Measurements from ENCODE around the gene UTS2R.

- no peak for TF ChIP-seq EZH2 (IDR thresholded peaks at IDR 0.05; ENCODE audit: borderline replicate concordance, low read length)
- TF ChIP-seq, protein P1, sequence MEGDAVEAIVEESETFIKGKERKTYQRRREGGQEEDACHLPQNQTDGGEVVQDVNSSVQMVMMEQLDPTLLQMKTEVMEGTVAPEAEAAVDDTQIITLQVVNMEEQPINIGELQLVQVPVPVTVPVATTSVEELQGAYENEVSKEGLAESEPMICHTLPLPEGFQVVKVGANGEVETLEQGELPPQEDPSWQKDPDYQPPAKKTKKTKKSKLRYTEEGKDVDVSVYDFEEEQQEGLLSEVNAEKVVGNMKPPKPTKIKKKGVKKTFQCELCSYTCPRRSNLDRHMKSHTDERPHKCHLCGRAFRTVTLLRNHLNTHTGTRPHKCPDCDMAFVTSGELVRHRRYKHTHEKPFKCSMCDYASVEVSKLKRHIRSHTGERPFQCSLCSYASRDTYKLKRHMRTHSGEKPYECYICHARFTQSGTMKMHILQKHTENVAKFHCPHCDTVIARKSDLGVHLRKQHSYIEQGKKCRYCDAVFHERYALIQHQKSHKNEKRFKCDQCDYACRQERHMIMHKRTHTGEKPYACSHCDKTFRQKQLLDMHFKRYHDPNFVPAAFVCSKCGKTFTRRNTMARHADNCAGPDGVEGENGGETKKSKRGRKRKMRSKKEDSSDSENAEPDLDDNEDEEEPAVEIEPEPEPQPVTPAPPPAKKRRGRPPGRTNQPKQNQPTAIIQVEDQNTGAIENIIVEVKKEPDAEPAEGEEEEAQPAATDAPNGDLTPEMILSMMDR (conservative IDR thresholded peaks at IDR 0.05 in 1 of 2, IDR thresholded peaks at IDR 0.05 in 1 of 2; ENCODE audit: extremely low read depth in 1 of 2, insufficient read depth in 1 of 2, low read depth in 1 of 2, low read length in 2 of 2): no peak
These were observed 22.7 kb upstream of the UTS2R start for GRCh38 chr17:82348866-82349265.
